H1 (cell line): ENCODE data around the gene DCDC1. TPM values are rescaled to one million over a fixed set of nuclear protein-coding genes. Genes with fewer than 3 reads are reported as not detected.

Experiments
- EP300 ChIP-seq, 2 experiments: IDR thresholded peaks; 1 replicate in 1 of 2; 2 replicates in 1 of 2; pipeline ENCODE4 v1.6.1; 2011 to 2012; ENCODE audit warnings: low read depth in 2 of 2, low read length in 2 of 2, mild to moderate bottlenecking in 2 of 2, borderline replicate concordance in 1 of 2, inconsistent platforms in 1 of 2, moderate library complexity in 1 of 2
- PHF8 ChIP-seq: fragments of 200-600 bp; sonication (generic); conservative IDR thresholded peaks from 2 replicates; pipeline ENCODE4 v1.7.1; 2012; ENCODE audit warnings: low read depth, mild to moderate bottlenecking, inconsistent platforms, low read length, moderate library complexity
- TAF7 ChIP-seq: optimal IDR thresholded peaks from 2 replicates; pipeline ENCODE3; 2011; ENCODE audit warnings: low read depth, mild to moderate bottlenecking, inconsistent platforms, low read length, moderate library complexity, borderline replicate concordance
- polyA plus RNA-seq, 7 experiments: library from polyadenylated mRNA; depleted of rRNA in 3 of 7; stranded (reverse) in 5 of 7; unstranded in 2 of 7; fragments of >200 nt in 5 of 7; fragments of 200-250 nt in 2 of 7; gene quantifications; 1 replicate in 5 of 7; 2 replicates in 1 of 7; 4 replicates in 1 of 7; pipeline versions ENCODE4 v1.2.1 to v1.2.3, GENCODE V29; 2011 to 2013; ENCODE audit warnings: missing spikeins in 2 of 7, mixed read lengths in 2 of 7
- total RNA-seq: library from RNA; stranded (reverse); fragmentation: NEBNext Ultra II Directional; extraction: Animal tissue kit (Norgen Biotek cat#: 25700); gene quantifications from 2 replicates; pipeline ENCODE4 v1.2.1, GENCODE V29; 2021

The DCDC1 gene
- total and polyA plus RNA-seq, 2 of the 8 experiments (the other 6 are each of a cell fraction or from before 2014, with no cell fraction given): 0.15 to 0.56 TPM

DNA sequence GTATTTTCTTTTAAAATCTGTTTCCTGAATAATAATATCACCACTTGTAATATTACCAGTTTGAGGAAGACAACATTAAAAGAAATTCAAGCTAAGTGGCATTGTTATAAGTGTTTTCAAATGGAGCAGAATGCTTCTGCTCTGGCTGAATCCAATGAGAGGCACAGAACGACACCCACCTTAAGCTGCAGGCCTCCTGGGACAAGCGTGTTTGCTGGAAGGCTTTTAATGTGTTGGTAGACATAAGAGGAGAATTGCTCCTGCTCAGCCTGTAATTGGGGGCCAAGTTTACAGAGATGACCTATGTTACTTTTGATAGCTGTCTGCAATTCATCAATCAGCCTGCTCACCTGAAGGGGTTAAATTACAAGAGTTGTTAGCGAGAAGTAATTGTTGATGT, 242.2 kb downstream of the DCDC1 start (continued):
- TF ChIP-seq EP300 (IDR thresholded peaks at IDR 0.05; ENCODE audit: borderline replicate concordance in 1 of 2, low read depth in 2 of 2, low read length in 2 of 2): no peak
- TF ChIP-seq TAF7: no peak
- TF ChIP-seq PHF8: no peak
